DOHH2 (cell line): Measurements from ENCODE around the gene GLI1.

Source experiments
- H3F3A ChIP-seq: fragments of 200-600 bp; sonication (generic), shearing (Covaris generic); 2 replicates; pipeline ENCODE4 v1.6.0; 2016; ENCODE audit warnings: antibody characterized with exemption, mild to moderate bottlenecking; ENCODE audit not compliant: control insufficient read depth, insufficient read depth
- H3K27ac ChIP-seq: fragments of 200-600 bp; sonication (generic); 2 replicates; pipeline ENCODE4 v1.5.1; 2014; ENCODE audit warnings: low read depth, mild to moderate bottlenecking, low read length, moderate library complexity
- H3K27me3 ChIP-seq: fragments of 200-600 bp; sonication (generic); 2 replicates; pipeline ENCODE4 v1.6.1; 2014; ENCODE audit warnings: mild to moderate bottlenecking, low read length, mixed read lengths; ENCODE audit not compliant: control insufficient read depth
- H3K36me3 ChIP-seq: fragments of 200-600 bp; sonication (generic); 2 replicates; pipeline ENCODE4 v1.6.1; 2014; ENCODE audit warnings: mild to moderate bottlenecking, low read length, moderate library complexity, mixed read lengths; ENCODE audit not compliant: control insufficient read depth
- H3K4me1 ChIP-seq: fragments of 200-600 bp; sonication (generic); 2 replicates; pipeline ENCODE4 v1.6.1; 2014; ENCODE audit warnings: mild to moderate bottlenecking, low read length, mixed read lengths; ENCODE audit not compliant: control insufficient read depth
- H3K4me2 ChIP-seq: fragments of 200-600 bp; sonication (generic); 2 replicates; pipeline ENCODE4 v1.6.0; 2014; ENCODE audit warnings: mild to moderate bottlenecking, low read length, moderate library complexity
- H3K4me3 ChIP-seq: fragments of 200-600 bp; sonication (generic); 2 replicates; pipeline ENCODE4 v1.5.1; 2014; ENCODE audit warnings: mild to moderate bottlenecking, low read length, mixed read lengths
- H3K79me2 ChIP-seq: fragments of 200-600 bp; sonication (generic); 2 replicates; pipeline ENCODE4 v1.6.1; 2014; ENCODE audit warnings: mild to moderate bottlenecking, low read length, mixed read lengths; ENCODE audit not compliant: control insufficient read depth
- H3K9me2 ChIP-seq: fragments of 200-600 bp; sonication (generic); replicated peaks from 2 replicates; pipeline ENCODE4 v1.6.1; 2014; ENCODE audit warnings: mild to moderate bottlenecking, low read length, mixed read lengths; ENCODE audit not compliant: control insufficient read depth
- H3K9me3 ChIP-seq: fragments of 200-600 bp; sonication (generic); 2 replicates; pipeline ENCODE4 v1.6.1; 2014; ENCODE audit warnings: antibody characterized with exemption, low read length, mixed read lengths; ENCODE audit not compliant: control insufficient read depth, insufficient read depth
- H4K20me1 ChIP-seq: fragments of 200-600 bp; sonication (generic); 2 replicates; pipeline ENCODE4 v1.6.0; 2014; ENCODE audit warnings: low read depth, mild to moderate bottlenecking, antibody characterized with exemption, low read length, moderate library complexity; ENCODE audit not compliant: control insufficient read depth, insufficient read depth
- EZH2phosphoT487 ChIP-seq: fragments of 200-600 bp; sonication (generic); IDR thresholded peaks from 2 replicates; pipeline ENCODE4 v1.6.1; 2017; ENCODE audit warnings: borderline replicate concordance, mild to moderate bottlenecking, antibody characterized with exemption, low read length, moderate library complexity, mixed read lengths
- TF ChIP-seq, protein P1 (sequence below): fragments of 200-600 bp; sonication (generic); IDR thresholded peaks from one replicate; pipeline ENCODE4 v1.5.1; 2014; ENCODE audit warnings: antibody characterized with exemption, mild to moderate bottlenecking, low read depth, low read length; ENCODE audit not compliant: poor library complexity, severe bottlenecking

The GLI1 gene

DNA sequence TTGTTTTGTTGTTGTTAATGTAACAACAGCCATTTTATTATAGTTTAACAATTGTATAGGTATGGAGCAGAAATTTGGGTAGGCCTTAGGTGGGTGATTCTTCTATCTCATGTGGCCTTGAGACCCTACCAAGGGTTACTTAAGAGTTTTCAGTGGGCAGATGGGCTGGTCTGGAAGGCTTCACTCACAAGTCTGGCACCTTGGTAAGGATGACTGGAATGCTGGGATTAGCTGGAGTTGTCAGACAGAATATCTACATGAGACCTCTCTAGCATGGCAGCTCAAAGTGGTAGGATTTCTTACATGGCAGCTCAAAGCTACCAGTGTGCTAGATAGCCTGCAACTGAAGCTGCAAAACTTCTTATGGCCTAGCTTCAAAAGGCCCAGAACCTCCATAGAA lies 26.1 kb downstream of the GLI1 start:
- H3K27me3 ChIP-seq = no peaks in the 10 kb centered on the region
- peaks cover 28% of the 10 kb centered on the region for H3K36me3 ChIP-seq
- H3K4me1 ChIP-seq = peaks cover 37% of the 10 kb centered on the region
- H3F3A ChIP-seq = peaks cover 5% of the 10 kb centered on the region; the same call in 1 of the 2 replicates
- H3K9me3 ChIP-seq = no peaks in the 10 kb centered on the region
- no peak overlapping the region for H3K4me3 ChIP-seq
- H3K27ac ChIP-seq = no peak overlapping the region
- TF ChIP-seq EZH2phosphoT487 = no peak
- TF ChIP-seq, protein P1, sequence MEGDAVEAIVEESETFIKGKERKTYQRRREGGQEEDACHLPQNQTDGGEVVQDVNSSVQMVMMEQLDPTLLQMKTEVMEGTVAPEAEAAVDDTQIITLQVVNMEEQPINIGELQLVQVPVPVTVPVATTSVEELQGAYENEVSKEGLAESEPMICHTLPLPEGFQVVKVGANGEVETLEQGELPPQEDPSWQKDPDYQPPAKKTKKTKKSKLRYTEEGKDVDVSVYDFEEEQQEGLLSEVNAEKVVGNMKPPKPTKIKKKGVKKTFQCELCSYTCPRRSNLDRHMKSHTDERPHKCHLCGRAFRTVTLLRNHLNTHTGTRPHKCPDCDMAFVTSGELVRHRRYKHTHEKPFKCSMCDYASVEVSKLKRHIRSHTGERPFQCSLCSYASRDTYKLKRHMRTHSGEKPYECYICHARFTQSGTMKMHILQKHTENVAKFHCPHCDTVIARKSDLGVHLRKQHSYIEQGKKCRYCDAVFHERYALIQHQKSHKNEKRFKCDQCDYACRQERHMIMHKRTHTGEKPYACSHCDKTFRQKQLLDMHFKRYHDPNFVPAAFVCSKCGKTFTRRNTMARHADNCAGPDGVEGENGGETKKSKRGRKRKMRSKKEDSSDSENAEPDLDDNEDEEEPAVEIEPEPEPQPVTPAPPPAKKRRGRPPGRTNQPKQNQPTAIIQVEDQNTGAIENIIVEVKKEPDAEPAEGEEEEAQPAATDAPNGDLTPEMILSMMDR = no peak
- peaks cover 28% of the 10 kb centered on the region for H3K79me2 ChIP-seq
- H3K4me2 ChIP-seq = no peak overlapping the region
- no peaks in the 10 kb centered on the region for H4K20me1 ChIP-seq
- H3K9me2 ChIP-seq = no peaks in the 10 kb centered on the region

DNA sequence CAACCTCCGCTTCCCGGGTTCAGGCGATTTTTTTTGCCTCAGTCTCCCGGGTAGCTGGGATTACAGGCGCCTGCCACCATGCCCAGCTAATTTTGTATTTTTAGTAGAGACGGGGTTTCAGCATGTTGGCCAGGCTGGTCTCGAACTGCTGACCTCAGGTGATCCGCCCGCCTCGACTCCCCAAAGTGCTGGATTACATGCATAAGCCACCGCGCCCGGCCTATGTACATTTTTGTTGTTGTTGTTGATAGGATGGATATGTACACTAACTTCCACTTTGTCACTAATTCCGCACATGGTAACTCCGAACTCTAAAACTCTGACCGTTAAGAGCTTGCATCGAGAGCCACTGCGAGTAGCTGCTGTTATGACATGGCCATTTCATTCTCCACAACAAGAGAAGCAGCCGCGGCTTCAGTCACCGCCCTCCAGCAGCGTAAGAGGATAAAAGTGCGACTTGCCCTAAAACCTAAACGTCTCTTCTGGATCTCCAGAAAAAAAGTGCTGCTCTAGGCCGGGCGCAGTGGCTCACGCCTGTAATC lies 27.5 kb downstream of the GLI1 start:
- H3K27me3 ChIP-seq = no peaks in the 10 kb centered on the region
- peaks cover 41% of the 10 kb centered on the region for H3K36me3 ChIP-seq
- no peak overlapping the region for H3K27ac ChIP-seq
- peaks cover 30% of the 10 kb centered on the region for H3K4me1 ChIP-seq
- H4K20me1 ChIP-seq = no peaks in the 10 kb centered on the region
- peak overlapping the region; percentile 87 for H3K4me3 ChIP-seq
- peaks cover 37% of the 10 kb centered on the region for H3K79me2 ChIP-seq
- H3K9me3 ChIP-seq = no peaks in the 10 kb centered on the region
- H3K9me2 ChIP-seq = no peaks in the 10 kb centered on the region
- no peak for TF ChIP-seq EZH2phosphoT487
- TF ChIP-seq, protein P1 = no peak
- H3K4me2 ChIP-seq = peak overlapping the region; percentile 44
- 0 out of 2 replicates have a peak, but pooled peaks cover 2% of the 10 kb centered on the region for H3F3A ChIP-seq

DNA sequence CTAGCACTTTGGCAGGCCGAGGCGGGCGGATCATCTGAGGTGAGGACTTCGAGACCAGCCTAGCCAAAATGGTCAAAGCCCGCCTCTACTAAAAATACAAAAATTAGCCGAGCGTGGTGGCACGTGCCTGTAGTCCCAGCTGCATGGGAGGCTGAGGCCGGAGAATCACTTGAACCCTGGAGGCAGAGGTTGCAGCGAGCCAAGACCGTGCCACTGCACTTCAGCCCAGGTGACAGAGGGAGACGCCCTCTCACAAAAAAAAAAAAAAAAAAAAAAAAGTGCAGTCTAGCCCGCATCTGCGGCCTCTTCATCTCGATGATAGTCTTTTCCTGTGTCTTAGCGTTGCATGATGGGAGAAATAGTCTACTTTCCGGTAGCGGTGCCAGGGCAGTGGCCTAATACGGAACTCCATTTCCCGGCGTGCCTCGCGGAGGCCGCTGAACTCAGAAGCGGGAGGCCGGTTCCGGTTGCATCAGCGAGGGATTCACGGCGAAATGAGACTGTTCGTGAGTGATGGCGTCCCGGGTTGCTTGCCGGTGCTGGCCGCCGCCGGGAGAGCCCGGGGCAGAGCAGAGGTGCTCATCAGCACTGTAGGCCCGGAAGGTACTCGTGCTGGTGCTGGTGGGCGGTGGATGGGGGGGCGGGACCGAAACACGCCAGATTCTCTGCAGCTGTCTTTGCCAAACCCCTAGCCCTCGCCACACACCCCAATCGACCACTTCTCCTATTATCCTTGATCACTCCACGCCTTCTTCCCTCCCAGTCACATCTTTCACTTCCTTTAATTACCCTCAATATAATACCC lies 28.2 kb downstream of the GLI1 start, which contains the start of gene MARS1:
TSS of gene MARS1 (plus strand) at position 472 of the 805 bp plus-strand sequence. CDS start at position 495, 23 bp downstream.
- H3K27ac ChIP-seq = peak within 1 kb of the TSS; percentile 74

More for the DNA sequence above, 28.2 kb downstream of the GLI1 start, which contains the start of gene MARS1:
- peak within 1 kb of the TSS; percentile 81 for H3K4me2 ChIP-seq
- no peaks in the 10 kb centered on the region for H3K9me3 ChIP-seq
- H4K20me1 ChIP-seq = no peaks in the 10 kb centered on the region
- H3F3A ChIP-seq = 0 out of 2 replicates have a peak, but pooled peaks cover 2% of the 10 kb centered on the region
- no peak for TF ChIP-seq EZH2phosphoT487
- TF ChIP-seq, protein P1 = peak; percentile 43
- H3K4me1 ChIP-seq = peaks cover 28% of the 10 kb centered on the region
- peaks cover 38% of the 10 kb centered on the region for H3K79me2 ChIP-seq
- peak within 1 kb of the TSS; percentile 87 for H3K4me3 ChIP-seq
- peaks cover 46% of the 10 kb centered on the region for H3K36me3 ChIP-seq
- no peaks in the 10 kb centered on the region for H3K27me3 ChIP-seq
- H3K9me2 ChIP-seq = no peaks in the 10 kb centered on the region
